GM23248 (cell line): Measurements from ENCODE around the gene TTLL8. TPM values are rescaled to one million over a fixed set of nuclear protein-coding genes. Genes with fewer than 3 reads are reported as not detected.

Experiments
- DNase-seq: peaks from one replicate; pipeline ENCODE4 v3.0.0-alpha.2; 2015
- H2AFZ ChIP-seq: fragments of 200-600 bp; sonication (generic); 2 replicates; pipeline ENCODE4 v1.6.1; 2016; ENCODE audit warnings: antibody characterized with exemption
- H3F3A ChIP-seq: fragments of 200-600 bp; sonication (generic); 2 replicates; pipeline ENCODE4 v1.6.1; 2016; ENCODE audit warnings: mild to moderate bottlenecking, antibody characterized with exemption, mixed run types; ENCODE audit not compliant: insufficient read depth
- H3K27ac ChIP-seq: fragments of 200-600 bp; sonication (generic); 2 replicates; pipeline ENCODE4 v1.5.1; 2016; ENCODE audit warnings: mild to moderate bottlenecking
- H3K27me3 ChIP-seq: fragments of 200-600 bp; sonication (generic); replicated peaks from 2 replicates; pipeline ENCODE4 v1.6.1; 2016; ENCODE audit warnings: mild to moderate bottlenecking; ENCODE audit not compliant: insufficient read depth
- H3K36me3 ChIP-seq: fragments of 200-600 bp; sonication (generic); 2 replicates; pipeline ENCODE4 v1.6.1; 2016; ENCODE audit warnings: low read depth, mild to moderate bottlenecking
- H3K4me1 ChIP-seq: fragments of 200-600 bp; sonication (generic); 2 replicates; pipeline ENCODE4 v1.6.1; 2016; ENCODE audit warnings: mild to moderate bottlenecking; ENCODE audit not compliant: insufficient read depth
- H3K4me2 ChIP-seq: fragments of 200-600 bp; sonication (generic); one replicate; pipeline ENCODE4 v1.6.1; 2016; ENCODE audit warnings: mild to moderate bottlenecking; ENCODE audit not compliant: unreplicated experiment
- H3K4me3 ChIP-seq: fragments of 200-600 bp; sonication (generic); 2 replicates; pipeline ENCODE4 v1.5.1; 2016; ENCODE audit warnings: mild to moderate bottlenecking
- H3K79me2 ChIP-seq: fragments of 200-600 bp; sonication (generic); 2 replicates; pipeline ENCODE4 v1.6.1; 2016; ENCODE audit warnings: mild to moderate bottlenecking; ENCODE audit not compliant: insufficient read depth
- H3K9ac ChIP-seq: fragments of 200-600 bp; sonication (generic); 2 replicates; pipeline ENCODE4 v1.6.1; 2016; ENCODE audit warnings: mild to moderate bottlenecking
- H3K9me2 ChIP-seq: fragments of 200-600 bp; sonication (generic); 2 replicates; pipeline ENCODE4 v1.6.1; 2016; ENCODE audit warnings: mixed run types, mild to moderate bottlenecking, moderate library complexity; ENCODE audit not compliant: insufficient read depth
- H3K9me3 ChIP-seq: fragments of 200-600 bp; sonication (generic); one replicate; pipeline ENCODE4 v1.6.1; 2017; ENCODE audit warnings: low read depth
- H4K20me1 ChIP-seq: fragments of 200-600 bp; sonication (generic); 2 replicates; pipeline ENCODE4 v1.6.0; 2016; ENCODE audit not compliant: insufficient read depth
- EZH2 ChIP-seq: fragments of 200-600 bp; sonication (generic); IDR thresholded peaks from 2 replicates; pipeline ENCODE4 v1.6.1; 2018; ENCODE audit warnings: antibody characterized with exemption, mild to moderate bottlenecking; ENCODE audit not compliant: insufficient read depth, poor library complexity, severe bottlenecking
- EZH2phosphoT487 ChIP-seq: fragments of 200-600 bp; sonication (generic); IDR thresholded peaks from 2 replicates; pipeline ENCODE4 v1.6.1; 2018; ENCODE audit warnings: antibody characterized with exemption, moderate library complexity, mild to moderate bottlenecking, low read depth; ENCODE audit not compliant: insufficient read depth
- WGBS, 2 experiments: methylation state at CpG; one replicate each; pipeline ENCODE4 v1.1.6; 2015 to 2017; ENCODE audit warnings: low lambda C conversion rate in 2 of 2, low coverage in 1 of 2; ENCODE audit errors: missing lambda C conversion rate in 2 of 2; 5-methylcytosine and 5-hydroxymethylcytosine counted together
- in situ Hi-C: fragments of 300-500 bp; cut with MboI; formaldehyde crosslinking; loops from 2 replicates; pipeline ENCODE4 v1.15.0; 2020
- polyA plus RNA-seq: library from polyadenylated mRNA; unstranded; fragments of >200 nt; fragmentation: Nextera tagmentation; extraction: Ambion mirVana; gene quantifications from 2 replicates; pipeline ENCODE4 v1.2.1, GENCODE V29; 2016
- total RNA-seq: library from RNA; depleted of rRNA; stranded (reverse); fragments of >200 nt; shearing (Covaris generic); gene quantifications from 2 replicates; pipeline ENCODE4 v1.2.3, GENCODE V29; 2014

TTLL8 gene
- total and polyA plus RNA-seq, 2 experiments from 2014 or later: not detected

DNA sequence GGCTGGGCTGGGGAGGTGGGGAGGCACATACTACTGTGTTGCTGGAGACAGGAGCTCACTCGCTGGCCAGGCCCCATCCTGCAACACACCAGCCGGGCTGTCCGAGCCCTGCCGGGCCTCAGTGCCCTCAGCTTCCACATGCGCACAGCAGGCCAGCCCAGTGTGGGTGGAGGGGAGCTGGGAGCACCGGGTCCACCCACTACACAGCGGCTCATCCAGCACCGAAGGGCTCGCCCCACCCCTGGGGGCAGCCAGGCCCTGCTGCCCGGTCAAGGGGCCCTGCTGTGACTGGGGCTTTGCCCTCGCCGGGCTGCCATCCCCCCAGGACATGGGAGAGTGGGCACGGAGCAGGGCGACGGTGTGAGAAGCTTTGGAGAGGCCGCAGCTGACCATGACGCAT lies 9.3 kb downstream of the TTLL8 start:
- Histone ChIP-seq H3K4me1 (no peaks in the 10 kb centered on the region), H3K4me2 (no peak overlapping the region), H3K9me3 (no peaks in the 10 kb centered on the region), H3K79me2 (no peaks in the 10 kb centered on the region), H3K27me3 (0 out of 2 replicates have a peak, but pooled peaks cover 4% of the 10 kb centered on the region), H3K36me3 (no peaks in the 10 kb centered on the region), H2AFZ (no peak overlapping the region), H3K9ac (no peak overlapping the region), H3K4me3 (no peak overlapping the region), H3K9me2 (no peaks in the 10 kb centered on the region), H3F3A (no peaks in the 10 kb centered on the region), H3K27ac (no peak overlapping the region), H4K20me1 (no peaks in the 10 kb centered on the region)
- TF ChIP-seq EZH2phosphoT487 (no peak), EZH2 (no peak)
- in situ Hi-C loops: no loop called here
- no peak for DNase-seq
- 69 to 70% methylated on average over 17 of the region's 17 CpGs for WGBS, 2 experiments

DNA sequence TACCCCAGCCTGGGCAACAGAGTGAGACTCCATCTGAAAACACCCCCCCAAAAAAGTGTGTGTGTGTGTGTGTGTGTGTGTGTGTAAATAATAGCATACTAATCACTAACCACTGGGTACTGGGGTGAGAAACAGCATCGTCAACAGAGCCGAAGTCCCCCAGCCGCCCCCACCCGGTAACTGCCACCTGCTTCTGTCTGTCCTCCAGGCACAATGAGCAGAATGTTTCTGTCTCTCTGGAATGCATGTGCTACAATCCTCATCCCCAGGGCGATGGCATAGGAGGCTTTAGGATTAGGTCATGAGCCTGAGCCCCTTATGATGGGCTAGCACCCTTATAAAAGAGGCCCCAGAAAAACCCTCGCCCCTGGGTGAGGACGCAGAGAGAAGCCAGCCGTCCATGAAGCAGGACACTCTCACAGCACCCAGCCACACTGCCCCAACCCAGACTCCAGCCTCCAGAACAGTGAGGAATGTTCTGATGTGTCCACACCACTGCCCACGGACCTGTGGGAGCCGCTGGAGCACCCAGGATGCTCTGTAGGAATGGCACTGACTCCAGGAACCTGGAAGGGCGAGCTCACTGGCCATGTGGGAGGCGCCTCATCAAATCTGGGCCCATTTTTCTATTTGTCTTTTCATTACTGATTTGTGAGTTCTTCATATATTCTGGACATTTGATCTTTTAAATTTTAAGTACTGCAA lies 9.9 kb downstream of the TTLL8 start:
- Histone ChIP-seq H3K27ac (no peak overlapping the region), H3K9me2 (no peaks in the 10 kb centered on the region), H3K4me1 (no peaks in the 10 kb centered on the region), H4K20me1 (no peaks in the 10 kb centered on the region), H3K4me3 (no peak overlapping the region), H2AFZ (no peak overlapping the region), H3K9me3 (no peaks in the 10 kb centered on the region), H3K9ac (no peak overlapping the region), H3K79me2 (no peaks in the 10 kb centered on the region), H3F3A (no peaks in the 10 kb centered on the region), H3K27me3 (0 out of 2 replicates have a peak, but pooled peaks cover 4% of the 10 kb centered on the region), H3K4me2 (no peak overlapping the region), H3K36me3 (no peaks in the 10 kb centered on the region)
- 51 to 57% methylated on average over 12 of the region's 12 CpGs for WGBS, 2 experiments
- no peak for DNase-seq
- TF ChIP-seq EZH2phosphoT487 (no peak), EZH2 (no peak)
- in situ Hi-C loops: no loop called here

DNA sequence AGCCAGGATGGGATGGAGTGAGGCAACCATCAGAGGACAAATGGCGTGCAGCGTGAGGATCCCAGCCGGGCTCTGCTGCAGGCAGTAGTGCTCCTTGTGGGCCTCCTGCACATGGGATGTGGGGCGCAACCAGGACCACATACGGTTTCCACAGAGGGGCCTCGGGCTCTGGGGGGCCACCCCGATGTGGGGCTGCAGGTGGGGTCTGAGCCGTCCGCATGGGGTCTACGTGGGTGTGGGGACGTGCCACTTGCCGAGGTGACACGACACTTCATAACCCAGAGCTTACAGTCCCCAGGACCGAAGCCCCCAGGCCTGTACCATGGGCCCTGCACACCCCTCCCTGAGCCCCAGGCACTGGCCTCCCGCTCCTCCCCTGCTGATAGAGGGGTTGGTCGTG lies 10.8 kb downstream of the TTLL8 start:
- H2AFZ ChIP-seq: no peak overlapping the region
- H3K4me2 ChIP-seq: no peak overlapping the region
- no peaks in the 10 kb centered on the region for H3F3A ChIP-seq
- H4K20me1 ChIP-seq: no peaks in the 10 kb centered on the region
- no peaks in the 10 kb centered on the region for H3K4me1 ChIP-seq
- no peak overlapping the region for H3K27ac ChIP-seq
- WGBS, 2 experiments: 69 to 76% methylated on average over 12 to 15 of the region's 16 CpGs
- H3K36me3 ChIP-seq: no peaks in the 10 kb centered on the region
- DNase-seq: no peak
- no peak overlapping the region for H3K4me3 ChIP-seq
- no peaks in the 10 kb centered on the region for H3K9me3 ChIP-seq
- H3K27me3 ChIP-seq: 0 out of 2 replicates have a peak, but pooled peaks cover 4% of the 10 kb centered on the region
- no peaks in the 10 kb centered on the region for H3K9me2 ChIP-seq
- no peak for TF ChIP-seq EZH2phosphoT487
- TF ChIP-seq EZH2: no peak
- in situ Hi-C loops: no loop called here
- H3K9ac ChIP-seq: no peak overlapping the region
- no peaks in the 10 kb centered on the region for H3K79me2 ChIP-seq

DNA sequence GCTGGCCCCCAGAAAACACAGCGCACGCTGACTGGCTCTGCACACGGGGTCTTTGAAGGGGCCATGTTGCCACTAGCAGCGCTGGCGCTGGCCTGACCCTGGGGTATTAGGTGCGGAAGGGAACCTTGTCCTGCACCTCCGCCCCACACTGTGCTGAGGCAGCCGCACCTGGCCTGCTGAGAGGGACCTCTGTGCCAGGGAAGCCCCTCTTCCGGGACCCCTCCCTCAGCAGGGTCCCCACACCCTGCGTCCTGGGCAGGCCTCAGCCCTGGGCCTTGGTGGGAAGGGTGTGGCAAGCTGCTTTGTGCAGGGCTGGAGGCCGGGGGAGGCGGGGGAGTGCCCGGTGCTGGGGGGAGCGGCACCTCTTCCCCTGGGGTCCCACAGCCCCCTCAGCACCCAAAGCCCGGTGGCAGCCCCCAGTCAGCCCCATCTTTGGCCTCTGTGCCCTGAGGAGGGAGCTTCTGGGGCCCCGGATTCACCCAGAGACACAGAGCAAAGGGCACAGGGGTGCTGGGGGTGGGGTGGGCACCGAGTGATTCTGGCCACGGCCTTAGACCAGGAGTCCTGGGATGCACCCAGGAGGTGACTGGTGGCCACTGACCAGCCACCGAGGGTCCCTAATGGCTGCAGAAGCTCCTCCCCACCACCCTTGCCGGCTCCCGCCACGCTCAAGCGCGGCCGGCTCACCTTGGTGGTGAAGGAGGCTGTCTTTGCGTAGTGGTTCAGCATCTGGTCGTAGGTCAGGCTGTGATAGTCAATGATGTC lies 11.4 kb downstream of the TTLL8 start:
- no peak overlapping the region for H3K4me3 ChIP-seq
- no peaks in the 10 kb centered on the region for H3K79me2 ChIP-seq
- no peak overlapping the region for H3K9ac ChIP-seq
- no peaks in the 10 kb centered on the region for H3K9me3 ChIP-seq
- 0 out of 2 replicates have a peak, but pooled peaks cover 4% of the 10 kb centered on the region for H3K27me3 ChIP-seq
- no peak for DNase-seq
- 65 to 73% methylated on average over 21 to 26 of the region's 27 CpGs for WGBS, 2 experiments
- no peaks in the 10 kb centered on the region for H4K20me1 ChIP-seq
- no peaks in the 10 kb centered on the region for H3K36me3 ChIP-seq
- H3K27ac ChIP-seq: no peak overlapping the region
- in situ Hi-C loops: no loop called here
- H3F3A ChIP-seq: no peaks in the 10 kb centered on the region
- H2AFZ ChIP-seq: no peak overlapping the region
- no peaks in the 10 kb centered on the region for H3K4me1 ChIP-seq
- no peak overlapping the region for H3K4me2 ChIP-seq
- no peak for TF ChIP-seq EZH2phosphoT487
- no peak for TF ChIP-seq EZH2
- no peaks in the 10 kb centered on the region for H3K9me2 ChIP-seq
